HG02884 (cell line): ENCODE data around the gene HLTF.
"Not testable (repeated sequence)": the region's sequence is repeated elsewhere in the genome, so short reads cannot be mapped to it uniquely, and the experiment has no call there.

ENCODE experiments used
- ATAC-seq: cut with Tn5 transposase; IDR thresholded peaks from one replicate; pipeline ENCODE4 v1.9.1; 2021; ENCODE audit warnings: mild to moderate bottlenecking, moderate library complexity; ENCODE audit not compliant: unreplicated experiment

The HLTF gene, protein sequence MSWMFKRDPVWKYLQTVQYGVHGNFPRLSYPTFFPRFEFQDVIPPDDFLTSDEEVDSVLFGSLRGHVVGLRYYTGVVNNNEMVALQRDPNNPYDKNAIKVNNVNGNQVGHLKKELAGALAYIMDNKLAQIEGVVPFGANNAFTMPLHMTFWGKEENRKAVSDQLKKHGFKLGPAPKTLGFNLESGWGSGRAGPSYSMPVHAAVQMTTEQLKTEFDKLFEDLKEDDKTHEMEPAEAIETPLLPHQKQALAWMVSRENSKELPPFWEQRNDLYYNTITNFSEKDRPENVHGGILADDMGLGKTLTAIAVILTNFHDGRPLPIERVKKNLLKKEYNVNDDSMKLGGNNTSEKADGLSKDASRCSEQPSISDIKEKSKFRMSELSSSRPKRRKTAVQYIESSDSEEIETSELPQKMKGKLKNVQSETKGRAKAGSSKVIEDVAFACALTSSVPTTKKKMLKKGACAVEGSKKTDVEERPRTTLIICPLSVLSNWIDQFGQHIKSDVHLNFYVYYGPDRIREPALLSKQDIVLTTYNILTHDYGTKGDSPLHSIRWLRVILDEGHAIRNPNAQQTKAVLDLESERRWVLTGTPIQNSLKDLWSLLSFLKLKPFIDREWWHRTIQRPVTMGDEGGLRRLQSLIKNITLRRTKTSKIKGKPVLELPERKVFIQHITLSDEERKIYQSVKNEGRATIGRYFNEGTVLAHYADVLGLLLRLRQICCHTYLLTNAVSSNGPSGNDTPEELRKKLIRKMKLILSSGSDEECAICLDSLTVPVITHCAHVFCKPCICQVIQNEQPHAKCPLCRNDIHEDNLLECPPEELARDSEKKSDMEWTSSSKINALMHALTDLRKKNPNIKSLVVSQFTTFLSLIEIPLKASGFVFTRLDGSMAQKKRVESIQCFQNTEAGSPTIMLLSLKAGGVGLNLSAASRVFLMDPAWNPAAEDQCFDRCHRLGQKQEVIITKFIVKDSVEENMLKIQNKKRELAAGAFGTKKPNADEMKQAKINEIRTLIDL

DNA sequence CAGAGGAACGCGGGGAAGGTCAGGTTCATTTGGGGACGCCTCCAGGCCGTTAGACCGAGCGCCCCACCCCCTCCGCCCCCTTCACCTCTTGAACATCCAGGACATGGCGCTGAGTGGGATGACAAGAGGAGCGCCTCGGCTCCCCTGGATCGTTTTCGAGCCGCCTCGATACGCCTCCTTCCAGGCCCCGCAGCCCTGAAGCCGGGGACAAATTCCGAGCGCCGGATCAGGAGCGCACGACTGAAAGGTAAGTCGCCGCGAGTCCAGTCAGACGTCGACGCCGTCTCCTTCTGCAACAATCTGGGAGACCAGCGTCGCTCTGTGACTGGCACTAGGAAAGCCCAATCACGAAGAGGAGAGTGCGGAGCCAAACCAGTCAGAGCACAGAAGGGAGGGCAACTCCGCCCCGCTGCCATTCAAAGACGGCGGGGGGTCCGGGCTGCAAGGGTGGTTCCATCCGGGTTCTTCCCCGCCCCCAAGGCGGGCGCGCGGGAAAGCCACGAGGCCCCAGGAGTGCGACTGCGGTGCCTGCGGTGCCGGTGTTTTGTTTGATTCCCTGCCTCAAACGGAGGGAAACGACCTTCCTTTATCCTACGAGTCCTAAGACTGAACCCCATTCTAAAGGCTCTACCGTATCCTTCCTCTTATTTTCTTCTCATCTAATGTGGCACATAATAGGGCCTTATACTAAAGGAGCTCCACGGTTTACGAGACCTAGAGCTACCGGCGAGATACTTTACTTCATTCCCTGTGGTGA lies at the start of gene HLTF:
Gene HLTF (minus strand): TSS at position 302 of the 757 bp plus-strand sequence. CDS start 197 bp downstream, at position 105.
- peak; percentile 95 for ATAC-seq

DNA sequence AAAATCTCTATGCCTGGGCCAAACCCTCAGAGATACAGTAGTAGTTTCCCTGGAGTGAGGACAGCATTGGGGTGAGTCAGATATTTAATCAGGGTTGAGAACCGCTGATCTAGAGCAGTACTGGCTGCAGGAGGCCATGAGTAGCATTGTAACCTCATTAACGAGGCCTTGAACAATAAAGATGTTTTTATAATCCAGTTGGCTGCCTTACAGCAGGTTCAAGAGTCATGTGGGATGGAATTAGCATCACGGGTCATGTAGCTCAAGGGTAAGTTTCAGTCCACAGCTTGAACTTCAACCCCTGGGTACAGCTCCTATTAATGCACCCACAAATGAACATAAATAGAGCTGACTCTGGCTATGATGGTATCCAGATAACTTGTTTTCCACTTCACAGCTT lies 48.2 kb upstream of the HLTF start:
- ATAC-seq = no peak

DNA sequence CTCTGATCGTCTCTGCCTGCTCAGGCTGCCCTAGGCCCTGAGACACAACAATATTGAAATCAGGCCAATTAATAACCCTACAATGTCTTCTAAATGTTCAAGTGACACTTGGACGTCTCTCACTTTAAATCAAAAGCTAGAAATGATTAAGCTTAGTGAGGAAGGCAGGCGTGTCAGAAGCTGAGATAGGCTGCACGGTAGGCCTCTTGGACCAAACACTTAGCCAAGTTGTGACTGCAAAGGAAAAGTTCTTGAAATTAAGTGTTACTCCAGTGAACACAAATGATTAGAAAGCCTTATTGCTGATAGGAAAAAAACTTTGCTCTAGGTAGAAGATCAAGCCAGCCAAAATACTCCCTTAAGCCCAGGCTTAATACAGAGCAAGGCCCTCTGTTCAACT lies 45.3 kb upstream of the HLTF start:
- ATAC-seq = no peak

DNA sequence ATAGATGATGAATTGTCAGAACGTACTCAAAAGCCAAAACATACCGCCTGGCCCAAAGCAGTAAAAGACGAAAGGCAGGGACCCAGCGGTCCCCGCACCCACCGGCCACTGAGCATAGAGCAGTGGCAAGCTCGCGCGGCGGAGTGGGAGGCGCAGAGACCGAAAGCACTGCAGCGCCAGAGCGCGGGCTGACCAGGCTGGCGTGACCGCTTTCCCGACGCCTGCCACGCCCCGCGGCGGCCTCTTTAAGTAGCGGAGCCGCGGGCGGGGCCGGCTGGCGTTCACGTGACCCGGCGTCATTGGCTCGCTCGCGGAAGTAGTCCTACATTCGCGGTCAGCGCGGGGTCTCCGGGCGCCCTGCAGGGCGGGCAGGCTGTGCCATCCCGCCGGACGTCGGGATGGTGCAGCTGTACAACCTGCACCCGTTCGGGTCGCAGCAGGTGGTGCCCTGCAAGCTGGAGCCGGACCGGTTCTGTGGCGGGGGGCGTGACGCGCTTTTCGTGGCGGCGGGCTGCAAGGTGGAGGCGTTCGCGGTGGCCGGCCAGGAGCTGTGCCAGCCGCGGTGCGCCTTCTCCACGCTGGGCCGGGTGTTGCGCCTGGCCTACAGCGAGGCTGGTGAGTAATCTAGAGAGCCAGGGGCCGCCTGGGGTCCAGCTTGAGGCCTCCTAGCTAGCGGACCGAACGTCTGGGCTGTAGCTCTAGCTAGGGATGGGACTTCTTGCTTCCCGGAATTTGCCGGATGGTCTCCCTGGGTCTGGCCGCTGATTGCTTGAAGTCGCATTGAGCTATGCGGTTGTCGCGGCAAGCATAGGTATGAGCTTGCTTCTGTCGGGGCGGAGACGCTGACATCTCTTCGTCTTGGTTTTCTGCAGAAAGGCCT lies 43.2 kb upstream of the HLTF start, which contains the start of gene HPS3:
Gene HPS3 (plus strand): TSS at position 313 of the 880 bp plus-strand sequence. CDS start 86 bp downstream, at position 399.
- peak; percentile 90 for ATAC-seq

DNA sequence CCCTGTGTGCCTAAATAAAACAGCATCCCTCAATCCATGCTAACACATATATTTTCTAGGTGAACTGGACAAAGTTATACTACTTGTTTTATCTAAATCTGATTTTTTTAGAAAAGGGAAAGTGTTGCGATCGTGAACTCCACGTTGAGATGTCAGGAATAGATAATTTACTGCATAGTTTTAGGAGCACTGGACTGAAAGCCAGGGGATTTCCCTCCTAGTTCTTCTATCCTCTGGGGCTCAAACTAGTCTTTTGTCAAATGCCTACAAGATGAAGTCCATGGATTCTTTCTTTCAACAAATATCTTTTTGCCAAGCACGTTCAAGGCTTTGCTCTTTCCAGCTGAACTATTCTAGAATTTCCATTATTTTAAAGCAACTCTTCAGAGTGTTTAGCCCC lies 42.5 kb upstream of the HLTF start:
- no peak for ATAC-seq

DNA sequence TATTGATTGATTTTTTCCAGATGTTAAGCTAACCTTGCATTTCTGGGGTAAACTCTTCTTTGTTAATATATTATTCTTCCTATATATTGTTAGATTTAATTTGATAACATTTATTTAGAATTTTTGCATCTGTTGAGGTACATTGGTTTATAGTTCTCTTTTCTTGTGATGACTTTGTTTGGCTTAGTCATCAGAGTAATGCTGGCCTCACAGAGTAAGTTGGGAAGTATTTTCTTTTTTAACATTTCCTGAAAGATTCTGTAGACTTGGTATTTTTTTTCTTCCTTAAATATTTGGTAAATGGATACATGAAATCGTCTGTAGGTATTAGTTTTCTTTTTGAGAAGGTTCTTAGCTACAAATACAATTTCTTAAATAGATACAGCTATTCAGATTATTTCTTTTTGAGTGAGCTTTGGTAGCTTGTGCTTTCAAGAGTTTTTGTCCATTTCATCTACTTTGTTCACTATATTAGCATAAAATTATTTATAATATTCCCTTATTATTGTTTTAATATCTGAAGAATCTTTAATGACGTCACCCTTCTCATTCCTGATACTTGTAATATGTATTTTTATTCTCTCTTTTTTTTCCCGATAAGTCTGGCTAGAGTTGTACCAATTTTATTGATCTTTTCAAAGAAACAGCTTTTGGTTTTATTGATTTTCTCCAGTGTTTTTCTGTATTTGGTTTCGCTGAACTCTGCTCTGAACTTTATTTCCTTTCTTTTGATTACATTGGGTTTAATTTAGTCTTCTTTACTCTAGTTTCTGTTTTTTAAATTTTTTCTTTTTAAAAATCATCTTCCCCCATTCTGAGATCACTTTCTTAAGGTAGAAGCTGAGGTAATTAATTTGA lies 36.6 kb upstream of the HLTF start:
- no peak for ATAC-seq

DNA sequence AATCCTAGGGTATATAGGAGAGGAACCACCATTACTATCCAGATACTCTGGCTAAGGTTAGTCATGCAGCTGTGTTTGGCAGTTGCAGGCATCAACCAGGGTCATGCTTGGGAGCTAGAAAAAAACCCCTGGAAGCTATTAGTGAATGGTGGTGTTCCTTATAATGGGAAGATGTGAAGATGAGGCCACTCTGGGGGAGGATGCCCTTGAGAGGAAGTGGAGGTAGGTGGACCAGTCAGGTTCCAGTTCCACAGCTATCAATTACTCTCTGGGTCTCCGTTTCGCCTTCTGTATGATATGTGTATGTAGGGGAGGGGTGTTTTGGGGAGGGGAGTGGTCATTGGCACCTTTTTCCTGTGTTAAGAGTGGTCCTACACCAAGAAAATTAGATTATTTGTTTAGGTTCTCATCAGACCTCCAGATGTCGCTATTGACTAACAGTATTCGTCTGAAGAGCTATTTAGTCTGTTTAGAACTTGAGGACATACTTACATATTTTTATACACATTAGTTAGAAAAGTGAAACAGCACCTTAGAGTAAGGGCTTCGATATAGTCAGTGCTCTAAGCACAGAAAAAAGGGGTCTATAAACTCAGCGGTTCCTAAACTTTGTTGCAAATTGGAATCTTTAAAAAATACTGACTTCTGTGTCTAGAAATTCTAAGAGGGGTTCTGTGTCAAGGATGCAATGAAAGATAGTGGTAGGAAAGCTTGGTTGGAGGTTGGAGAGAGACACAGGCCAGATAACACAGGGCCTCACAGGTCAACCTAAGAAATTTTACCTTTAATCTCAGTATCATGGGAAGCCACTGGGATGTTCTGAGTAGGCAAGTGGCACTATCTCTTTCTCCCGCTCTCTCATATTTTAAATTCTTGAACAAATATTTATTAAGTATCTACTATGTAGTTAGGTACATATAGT lies 34.0 kb upstream of the HLTF start:
- peak; percentile 68 for ATAC-seq

DNA sequence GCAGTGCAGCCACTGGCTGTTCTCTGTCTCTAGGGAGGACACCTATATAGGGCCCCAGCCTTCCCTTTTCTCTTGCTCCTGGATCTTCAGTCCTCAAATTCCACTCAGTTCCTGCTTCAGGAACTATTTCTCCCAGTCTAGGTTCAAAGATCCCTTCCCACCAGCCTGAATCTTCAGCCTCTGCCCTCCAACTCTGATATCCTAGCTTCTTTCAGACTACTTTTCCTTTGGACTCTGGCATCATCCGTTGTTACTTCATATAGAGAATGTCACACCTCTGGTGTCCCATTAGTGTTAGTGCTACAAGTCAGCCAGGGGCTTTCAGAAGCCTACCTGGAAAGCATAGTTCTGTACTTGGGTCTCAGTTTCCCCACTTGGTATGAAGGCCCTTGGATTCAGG lies 33.1 kb upstream of the HLTF start:
- no peak for ATAC-seq

DNA sequence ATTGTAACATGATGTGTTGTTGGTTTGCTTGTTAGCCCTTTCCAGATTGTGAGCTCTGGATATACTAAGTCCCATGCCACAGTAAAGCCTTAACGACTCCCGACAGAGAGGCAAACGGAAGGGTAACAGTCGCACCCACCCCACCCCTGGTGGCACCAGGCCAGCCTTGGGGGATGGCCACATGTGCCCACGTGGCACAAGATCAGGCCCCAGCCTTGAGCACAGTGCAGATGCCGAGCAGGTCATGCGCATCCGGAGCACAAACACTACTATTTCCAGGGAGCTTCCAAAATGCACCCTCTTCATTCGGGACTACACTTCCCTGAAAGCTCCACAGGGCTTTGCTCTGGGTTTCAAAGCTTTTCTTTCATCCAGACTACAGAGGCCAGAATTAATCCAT lies 32.4 kb upstream of the HLTF start:
- no peak for ATAC-seq

DNA sequence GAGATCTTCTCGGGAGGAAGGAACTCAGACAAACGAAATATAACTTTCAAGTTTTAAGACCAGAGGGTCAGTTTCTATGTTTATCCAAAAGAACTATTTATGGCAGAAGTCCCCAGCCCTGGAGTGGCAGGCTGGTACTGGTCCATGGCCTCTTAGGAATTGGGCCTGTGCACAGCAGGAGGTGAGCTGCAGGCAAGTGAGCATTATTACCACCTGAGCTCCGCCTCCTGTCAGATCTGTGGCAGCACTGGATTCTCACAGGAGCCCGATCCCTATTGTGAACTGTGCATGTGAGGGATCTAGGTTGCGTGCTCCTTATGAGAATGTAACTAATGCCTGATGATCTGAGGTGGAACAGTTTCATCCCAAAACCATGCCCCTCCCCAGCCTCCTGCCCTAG lies 28.8 kb upstream of the HLTF start:
- no peak for ATAC-seq

DNA sequence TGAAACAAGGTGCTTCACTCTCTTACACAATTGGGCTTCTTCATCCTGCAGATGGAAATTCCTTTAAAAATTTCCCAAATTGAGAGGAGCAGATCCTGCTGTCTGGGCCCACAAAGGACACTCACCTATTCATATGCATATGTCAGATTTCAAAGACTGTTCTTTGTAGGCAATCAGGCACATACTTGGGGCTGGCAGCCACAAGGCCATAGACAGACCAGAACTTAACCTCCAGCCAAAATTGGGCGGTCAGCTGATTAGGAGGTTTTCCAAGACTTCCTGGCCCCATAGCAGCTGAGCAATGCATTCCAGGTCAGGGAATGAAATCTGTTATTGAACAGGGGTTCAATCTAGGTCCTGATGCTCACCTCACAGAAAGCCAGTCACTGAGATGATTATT lies 28.1 kb upstream of the HLTF start:
- no peak for ATAC-seq

DNA sequence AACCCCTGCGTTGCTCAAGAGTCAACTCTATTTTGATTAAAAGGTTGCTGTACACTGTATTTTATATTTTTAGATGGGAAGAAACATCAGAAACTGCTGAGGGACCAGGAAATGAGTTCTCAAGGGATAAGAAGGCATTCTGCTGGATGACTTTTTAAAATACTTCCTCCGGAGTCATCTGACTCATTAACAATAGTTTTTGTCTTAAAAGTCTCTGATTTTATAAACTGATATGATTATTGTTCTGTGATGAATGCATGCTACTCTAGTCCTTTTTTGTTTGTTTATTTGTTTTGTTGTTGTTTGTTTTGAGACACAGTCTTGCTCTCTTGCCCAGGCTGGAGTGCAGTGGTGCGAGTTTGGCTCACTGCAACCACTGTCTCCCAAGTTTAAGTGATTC lies 18.2 kb upstream of the HLTF start:
- no peak for ATAC-seq

DNA sequence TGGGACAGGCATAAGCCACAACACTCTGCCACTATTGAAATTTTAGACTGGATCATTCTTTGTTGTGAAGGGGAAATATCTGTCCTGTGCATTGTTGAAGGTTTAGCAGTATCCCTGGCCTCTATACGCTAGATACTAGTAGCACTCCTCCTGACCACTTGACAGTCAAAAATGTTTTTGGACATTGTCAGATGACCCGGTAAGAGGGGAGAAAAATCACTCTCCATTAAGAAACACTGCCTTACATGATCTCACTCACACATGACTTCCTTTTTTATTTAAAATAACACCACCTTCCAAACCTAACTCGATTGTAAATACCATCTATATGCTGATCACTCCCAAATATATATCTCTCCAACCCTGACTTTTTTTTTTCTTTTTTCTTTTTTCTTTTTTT lies 15.3 kb upstream of the HLTF start:
- ATAC-seq = no peak

DNA sequence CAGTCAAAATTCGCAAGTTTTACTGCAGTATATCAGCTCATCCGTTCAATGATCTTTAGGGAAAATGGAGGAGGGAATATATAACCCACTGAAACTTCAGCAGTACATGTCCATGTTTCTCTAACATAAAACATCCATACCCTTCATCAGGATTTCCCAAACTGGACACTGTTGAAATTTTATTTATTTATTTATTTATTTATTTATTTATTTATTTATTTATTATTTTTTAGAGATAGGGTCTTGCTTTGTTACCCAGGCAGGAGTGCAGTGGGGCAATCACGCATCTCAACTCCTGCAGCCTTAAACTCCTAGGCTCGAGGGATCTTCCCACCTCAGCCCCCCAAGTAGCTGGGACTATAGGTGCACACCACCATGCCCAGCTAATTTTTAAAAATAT lies 14.8 kb upstream of the HLTF start:
- no peak for ATAC-seq

DNA sequence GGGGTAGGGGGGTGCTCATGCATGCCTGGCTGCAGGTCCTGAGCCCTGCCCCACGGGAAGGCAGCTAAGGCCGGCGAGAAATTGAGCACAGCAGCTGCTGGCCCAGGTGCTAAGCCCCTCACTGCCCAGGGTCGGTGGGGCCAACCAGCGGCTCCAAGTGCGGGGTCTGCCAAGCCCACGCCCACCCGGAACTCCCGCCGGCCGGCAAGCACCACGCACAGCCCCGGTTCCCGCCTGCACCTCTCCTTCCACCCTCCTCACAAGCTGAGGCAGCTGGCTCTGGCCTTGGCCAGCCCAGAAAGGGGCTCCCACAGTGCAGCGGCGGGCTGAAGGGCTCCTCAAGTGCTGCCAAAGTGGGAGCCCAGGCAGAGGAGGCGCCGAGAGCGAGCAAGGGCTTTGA lies 11.7 kb upstream of the HLTF start:
- ATAC-seq = not testable (repeated sequence)

DNA sequence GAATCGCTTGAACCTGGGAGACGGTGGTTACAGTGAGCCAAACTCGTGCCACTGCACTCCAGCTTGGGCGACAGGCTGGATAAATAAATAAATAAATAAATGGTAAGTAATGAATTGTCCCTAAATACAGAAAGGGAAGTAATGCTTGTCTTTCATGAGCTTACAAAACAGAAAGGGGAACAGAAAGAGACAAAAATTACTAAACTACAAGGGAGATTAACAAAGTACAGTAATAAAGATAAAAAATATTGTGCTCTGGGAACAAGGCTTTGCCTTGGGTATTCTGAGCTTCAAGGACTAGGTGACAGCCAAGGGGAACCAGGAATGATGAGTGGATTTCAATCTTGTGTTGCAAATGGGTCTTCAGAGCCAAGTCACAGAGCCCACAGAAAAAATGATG lies 9.2 kb upstream of the HLTF start:
- ATAC-seq = peak; percentile 79

DNA sequence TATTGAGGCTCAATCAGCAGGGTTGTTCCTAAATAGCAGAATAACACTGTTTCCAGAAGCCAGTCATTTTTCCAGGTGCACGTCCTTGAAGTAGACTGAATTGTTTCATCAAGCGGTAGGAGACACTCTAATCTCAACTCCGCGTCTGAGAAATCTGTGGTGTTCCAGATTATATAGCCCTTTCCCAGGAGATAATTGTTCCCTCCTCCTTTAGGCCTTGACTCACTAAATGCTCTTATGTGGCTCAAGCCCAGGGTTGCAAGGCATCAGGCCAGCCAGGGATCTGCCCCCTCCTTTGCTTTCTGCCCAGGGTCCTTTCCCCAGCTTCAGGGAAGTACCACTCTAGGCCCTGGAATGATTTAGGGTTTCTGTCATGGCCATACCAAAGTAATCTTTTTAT lies 5.7 kb upstream of the HLTF start:
- no peak for ATAC-seq

DNA sequence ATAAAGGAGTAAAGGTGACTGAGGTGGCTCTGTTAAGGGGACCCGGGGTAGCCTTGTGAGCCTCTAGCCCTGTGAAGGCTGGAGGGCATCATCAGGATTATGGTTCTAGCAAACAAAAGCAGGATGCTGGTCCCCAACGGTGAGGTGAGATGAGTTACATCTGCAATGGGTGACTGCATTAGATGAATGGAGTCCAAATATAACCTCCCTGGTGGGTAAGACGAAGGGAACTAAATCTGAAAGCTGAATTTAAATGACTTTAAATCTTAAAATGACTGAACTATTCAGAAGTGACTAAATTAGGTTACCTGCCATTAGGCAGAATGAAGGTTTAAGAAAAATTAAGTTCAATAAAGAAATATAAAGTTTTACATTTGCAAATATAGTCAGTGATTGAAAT lies 4.6 kb upstream of the HLTF start:
- ATAC-seq = peak; percentile 17
